Measurements from ENCODE around the gene LRRK1. TPM values are rescaled to one million over a fixed set of nuclear protein-coding genes. Genes with fewer than 3 reads are reported as not detected.

LRRK1 gene
- total and polyA plus RNA-seq, 2 of the 4 experiments (the other 2 are of a cell fraction) = 3.0 to 5.8 TPM

- Histone ChIP-seq H3K27me3 (ENCODE audit: control insufficient read depth, insufficient read depth, low read length) (peaks cover 8% of the 10 kb centered on the region; the same call in 1 of the 2 replicates), H3K14ac (replicated peaks; ENCODE audit: low read depth, low read length) (no peak overlapping the region), H4K5ac (ENCODE audit: low read depth, low read length) (no peak overlapping the region), H4K20me1 (ENCODE audit: insufficient read depth, low read length) (no peaks in the 10 kb centered on the region), H2AK9ac (replicated peaks; ENCODE audit: low read depth, low read length, poor library complexity) (no peak overlapping the region), H3K9ac (ENCODE audit: low read depth, low read length) (no peak overlapping the region), H3K4me2 (ENCODE audit: low read depth, low read length) (peak overlapping the region; percentile 45), H2BK120ac (ENCODE audit: low read depth, low read length) (no peak overlapping the region), H2AFZ (replicated peaks; ENCODE audit: low read length, poor library complexity) (peak overlapping the region; percentile 73), H3K9me3 (ENCODE audit: control insufficient read depth, insufficient read depth, low read length) (no peaks in the 10 kb centered on the region), H3K18ac (ENCODE audit: low read depth, low read length) (no peak overlapping the region), H3K36me3 (ENCODE audit: control insufficient read depth, insufficient read depth, low read length) (peaks cover 2% of the 10 kb centered on the region), H2BK15ac (ENCODE audit: low read depth, low read length) (no peak overlapping the region), H2BK20ac (ENCODE audit: low read depth, low read length) (no peak overlapping the region), H3K4ac (ENCODE audit: low read depth, low read length) (no peak overlapping the region), H3K23ac (ENCODE audit: low read depth, low read length) (no peak overlapping the region), H3K9me1 (ENCODE audit: insufficient read depth, low read length) (no peaks in the 10 kb centered on the region), H3K27ac (ENCODE audit: insufficient read depth, low read length) (no peak overlapping the region), H3K4me3 (ENCODE audit: insufficient read depth, low read depth, low read length) (peak overlapping the region; percentile 29; the same call in 1 of the 2 replicates), H3K79me1 (ENCODE audit: low read depth in 1 of 2, low read length in 2 of 2) (no peaks in the 10 kb centered on the region; a peak in 2 of 4 replicates), H4K8ac (ENCODE audit: low read depth in 2 of 2, low read length in 2 of 2) (no peak overlapping the region), H3K4me1 (ENCODE audit: control insufficient read depth, insufficient read depth, low read length) (no peaks in the 10 kb centered on the region), H2AK5ac (ENCODE audit: low read depth, low read length) (no peak overlapping the region), H3K56ac (ENCODE audit: extremely low read depth, insufficient read depth, low read length) (no peak overlapping the region), H2BK5ac (ENCODE audit: low read depth, low read length, poor library complexity, severe bottlenecking) (no peak overlapping the region), H4K91ac (ENCODE audit: insufficient read depth, low read depth, low read length) (no peak overlapping the region)
- in situ Hi-C loops (cut with MboI; ENCODE audit: low sequenced_read_pairs) (no loop called here), intact Hi-C loops (cut with micrococcal nuclease) (no loop called here), dilution Hi-C loops (cut with HindIII; ENCODE audit: low sequenced_read_pairs, unreplicated experiment) (no loop called here)
- 11% methylated on average over 61 of the region's 90 CpGs; no CpG with 5 or more reads in 1 of the 2 experiments for WGBS, 2 experiments (ENCODE audit: extremely low coverage in 2 of 2, insufficient read length in 1 of 2)
- TF ChIP-seq MAFK (IDR thresholded peaks at IDR 0.05; ENCODE audit: low read depth, low read length) (no peak), FOS (IDR thresholded peaks at IDR 0.05; ENCODE audit: low read depth, low read length) (no peak), RAD21 (IDR thresholded peaks at IDR 0.05; ENCODE audit: low read length) (no peak), CEBPB (IDR thresholded peaks at IDR 0.05; ENCODE audit: low read depth, low read length) (no peak), CHD1 (IDR thresholded peaks at IDR 0.05; ENCODE audit: low read depth, low read length) (no peak), SMC3 (IDR thresholded peaks at IDR 0.05; ENCODE audit: low read depth, low read length) (no peak), USF2 (IDR thresholded peaks at IDR 0.05; ENCODE audit: low read depth, low read length) (no peak), NFE2L2 (IDR thresholded peaks at IDR 0.05; ENCODE audit: low read depth, low read length) (no peak), MXI1 (IDR thresholded peaks at IDR 0.05; ENCODE audit: borderline replicate concordance, low read depth, low read length) (no peak), ELK1 (IDR thresholded peaks at IDR 0.05; ENCODE audit: borderline replicate concordance, low read depth, low read length) (no peak), RCOR1 (IDR thresholded peaks at IDR 0.05; ENCODE audit: insufficient replicate concordance, low read length) (no peak)
- no TSS peak for BruUV-seq (replicated peaks)
- no peak for DNase-seq
- CTCF ChIA-PET = no interaction called here
- ATAC-seq (ENCODE audit: low read depth) = peak; percentile 27
- POLR2A ChIA-PET (ENCODE audit: unreplicated experiment) = no interaction called here
These were observed 54.4 kb downstream of the LRRK1 start for GRCh38 chr15:100973351-100974111.
